HT-29 (cell line): ENCODE data around the gene ATP10A. TPM values are rescaled to one million over a fixed set of nuclear protein-coding genes. Genes with fewer than 3 reads are reported as not detected.

ENCODE experiments used
- DNase-seq: peaks from one replicate; pipeline ENCODE4 v3.0.0-alpha.2; 2015; ENCODE audit warnings: low spot score
- total RNA-seq: library from RNA; depleted of rRNA; stranded (reverse); fragments of >200 nt; shearing (Covaris generic); gene quantifications from 2 replicates; pipeline ENCODE4 v1.2.3, GENCODE V29; 2014

Gene ATP10A
- total RNA-seq, 1 experiment from 2014 or later, result not detected

- no peak for DNase-seq
Measured at GRCh38 chr15:25812845-25813244, 50.3 kb downstream of the ATP10A start.

GRCh38 chr15:25812073-25812472 lies 51.1 kb downstream of the ATP10A start:
- DNase-seq, result no peak

GRCh38 chr15:25811481-25811906 lies 51.6 kb downstream of the ATP10A start:
- no peak for DNase-seq

- DNase-seq, result no peak
Measured at GRCh38 chr15:25810631-25811091, 52.5 kb downstream of the ATP10A start.

GRCh38 chr15:25810154-25810553 lies 53.0 kb downstream of the ATP10A start:
- DNase-seq, result no peak

GRCh38 chr15:25807063-25807462 lies 56.1 kb downstream of the ATP10A start:
- DNase-seq, result no peak

GRCh38 chr15:25805031-25805430 lies 58.1 kb downstream of the ATP10A start:
- DNase-seq, result no peak

- DNase-seq, result no peak
Measured at GRCh38 chr15:25804451-25804850, 58.7 kb downstream of the ATP10A start.

GRCh38 chr15:25803541-25803940 lies 59.6 kb downstream of the ATP10A start:
- DNase-seq, result no peak

GRCh38 chr15:25803036-25803435 lies 60.1 kb downstream of the ATP10A start:
- no peak for DNase-seq

GRCh38 chr15:25802285-25802830 lies 60.8 kb downstream of the ATP10A start:
- no peak for DNase-seq

GRCh38 chr15:25801586-25802284 lies 61.4 kb downstream of the ATP10A start:
- no peak for DNase-seq

- no peak for DNase-seq
Measured at GRCh38 chr15:25800761-25801515, 62.2 kb downstream of the ATP10A start.

- no peak for DNase-seq
Measured at GRCh38 chr15:25799906-25800700, 63.0 kb downstream of the ATP10A start.

- no peak for DNase-seq
Measured at GRCh38 chr15:25797936-25798901, 64.9 kb downstream of the ATP10A start.

GRCh38 chr15:25797511-25797935 lies 65.6 kb downstream of the ATP10A start:
- no peak for DNase-seq

- no peak for DNase-seq
Measured at GRCh38 chr15:25797035-25797434, 66.1 kb downstream of the ATP10A start.

GRCh38 chr15:25796395-25796794 lies 66.7 kb downstream of the ATP10A start:
- DNase-seq, result no peak

- DNase-seq, result no peak
Measured at GRCh38 chr15:25795712-25796111, 67.4 kb downstream of the ATP10A start.

- no peak for DNase-seq
Measured at GRCh38 chr15:25795061-25795460, 68.1 kb downstream of the ATP10A start.
